ENCODE measurements around the gene DNAJC6. TPM values are rescaled to one million over a fixed set of nuclear protein-coding genes. Genes with fewer than 3 reads are reported as not detected.

Gene DNAJC6
- total RNA-seq, 2 donors from 2014 or later, result 1.3 to 2.2 TPM

- H3K4me1 ChIP-seq, result no peaks in the 10 kb centered on the region
- H3K4me3 ChIP-seq, result no peak overlapping the region
- intact Hi-C loops (cut with DNase I), result no loop called here
- no peak overlapping the region for H3K27ac ChIP-seq
- TF ChIP-seq, protein P1, sequence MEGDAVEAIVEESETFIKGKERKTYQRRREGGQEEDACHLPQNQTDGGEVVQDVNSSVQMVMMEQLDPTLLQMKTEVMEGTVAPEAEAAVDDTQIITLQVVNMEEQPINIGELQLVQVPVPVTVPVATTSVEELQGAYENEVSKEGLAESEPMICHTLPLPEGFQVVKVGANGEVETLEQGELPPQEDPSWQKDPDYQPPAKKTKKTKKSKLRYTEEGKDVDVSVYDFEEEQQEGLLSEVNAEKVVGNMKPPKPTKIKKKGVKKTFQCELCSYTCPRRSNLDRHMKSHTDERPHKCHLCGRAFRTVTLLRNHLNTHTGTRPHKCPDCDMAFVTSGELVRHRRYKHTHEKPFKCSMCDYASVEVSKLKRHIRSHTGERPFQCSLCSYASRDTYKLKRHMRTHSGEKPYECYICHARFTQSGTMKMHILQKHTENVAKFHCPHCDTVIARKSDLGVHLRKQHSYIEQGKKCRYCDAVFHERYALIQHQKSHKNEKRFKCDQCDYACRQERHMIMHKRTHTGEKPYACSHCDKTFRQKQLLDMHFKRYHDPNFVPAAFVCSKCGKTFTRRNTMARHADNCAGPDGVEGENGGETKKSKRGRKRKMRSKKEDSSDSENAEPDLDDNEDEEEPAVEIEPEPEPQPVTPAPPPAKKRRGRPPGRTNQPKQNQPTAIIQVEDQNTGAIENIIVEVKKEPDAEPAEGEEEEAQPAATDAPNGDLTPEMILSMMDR (IDR thresholded peaks at IDR 0.05), result no peak
- H3K9ac ChIP-seq (ENCODE audit: low read depth in 2 of 2, low read length in 2 of 2), result no peak overlapping the region
- no peaks in the 10 kb centered on the region for H3K27me3 ChIP-seq
- no peak for DNase-seq
- H3K36me3 ChIP-seq, result no peaks in the 10 kb centered on the region
- H3K9me3 ChIP-seq, result no peaks in the 10 kb centered on the region
These were observed 20.7 kb downstream of the DNAJC6 start for GRCh38 chr1:65330021-65330420.

DNA sequence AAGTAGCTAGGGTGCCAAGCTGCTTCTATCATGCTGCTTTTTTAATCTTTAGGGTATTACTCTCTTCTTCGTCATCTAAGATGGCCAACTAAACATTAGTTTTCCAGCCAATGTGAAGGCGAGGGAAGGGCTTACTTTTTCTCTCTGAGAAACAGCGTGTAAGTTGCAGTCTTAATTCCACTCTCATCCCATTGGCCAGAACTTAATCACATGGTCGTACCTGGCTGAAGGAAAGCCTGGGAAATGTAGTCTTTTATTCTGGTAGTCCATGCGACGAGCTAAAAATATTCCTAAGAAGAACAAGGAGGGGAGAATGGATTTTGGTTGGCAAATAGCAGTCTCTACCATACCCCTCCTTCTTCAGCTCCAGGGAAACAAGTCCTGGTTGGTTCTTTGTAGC is 21.5 kb downstream of the DNAJC6 start:
- no peak overlapping the region for H3K27ac ChIP-seq
- no peaks in the 10 kb centered on the region for H3K4me1 ChIP-seq
- H3K4me3 ChIP-seq, result no peak overlapping the region
- no peaks in the 10 kb centered on the region for H3K9me3 ChIP-seq
- H3K36me3 ChIP-seq, result no peaks in the 10 kb centered on the region
- H3K9ac ChIP-seq (ENCODE audit: low read depth in 2 of 2, low read length in 2 of 2), result no peak overlapping the region
- intact Hi-C loops (cut with DNase I), result no loop called here
- H3K27me3 ChIP-seq, result no peaks in the 10 kb centered on the region
- DNase-seq, result no peak
- TF ChIP-seq, protein P1 (IDR thresholded peaks at IDR 0.05), result no peak

DNA sequence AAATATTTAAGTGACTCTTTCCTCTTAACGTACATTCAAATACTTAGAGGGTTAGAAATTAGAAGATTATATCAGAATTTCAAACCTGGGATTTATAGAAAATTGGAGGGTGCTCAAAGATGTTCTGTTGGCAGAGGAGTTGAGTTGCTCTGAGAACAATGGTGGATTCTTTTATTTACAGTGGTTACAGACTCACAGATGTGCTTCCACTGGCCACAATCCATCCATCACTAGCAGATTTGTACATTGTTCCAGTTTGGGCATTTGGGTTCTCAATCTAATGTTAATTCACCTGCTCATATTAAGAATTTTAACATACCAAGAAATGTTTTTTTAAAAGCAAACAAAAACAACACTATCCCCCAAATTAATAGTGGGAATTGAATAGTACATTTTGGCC is 23.5 kb downstream of the DNAJC6 start:
- DNase-seq, result no peak
- no peaks in the 10 kb centered on the region for H3K36me3 ChIP-seq
- H3K9me3 ChIP-seq, result no peaks in the 10 kb centered on the region
- H3K27me3 ChIP-seq, result no peaks in the 10 kb centered on the region
- intact Hi-C loops (cut with DNase I), result no loop called here
- H3K4me3 ChIP-seq, result no peak overlapping the region
- TF ChIP-seq, protein P1 (IDR thresholded peaks at IDR 0.05), result no peak
- H3K27ac ChIP-seq, result no peak overlapping the region
- H3K4me1 ChIP-seq, result no peaks in the 10 kb centered on the region
- H3K9ac ChIP-seq (ENCODE audit: low read depth in 2 of 2, low read length in 2 of 2), result no peak overlapping the region

DNA sequence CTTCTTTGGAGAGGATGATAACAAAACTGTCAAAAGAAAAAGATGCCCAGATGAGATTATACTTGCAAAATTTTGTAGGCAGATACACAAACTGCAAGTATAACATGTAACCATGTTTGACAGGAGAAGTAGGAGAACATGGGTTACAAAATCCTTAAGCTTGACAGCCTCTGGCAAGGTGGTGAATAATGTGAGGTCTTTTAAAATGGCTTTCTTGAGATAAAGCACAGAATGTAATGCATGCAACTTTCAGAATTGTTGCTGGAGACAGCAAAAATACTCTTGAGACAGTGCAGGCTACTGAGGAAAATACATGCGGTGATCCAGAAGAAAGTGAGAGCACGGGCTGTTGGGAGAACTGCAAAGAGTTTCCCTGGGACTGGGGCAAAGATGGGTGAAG is 24.7 kb downstream of the DNAJC6 start:
- Histone ChIP-seq H3K9me3 (no peaks in the 10 kb centered on the region), H3K4me3 (no peak overlapping the region), H3K27me3 (no peaks in the 10 kb centered on the region), H3K4me1 (no peaks in the 10 kb centered on the region), H3K9ac (ENCODE audit: low read depth in 2 of 2, low read length in 2 of 2) (no peak overlapping the region), H3K27ac (no peak overlapping the region), H3K36me3 (no peaks in the 10 kb centered on the region)
- TF ChIP-seq, protein P1 (IDR thresholded peaks at IDR 0.05), result no peak
- intact Hi-C loops (cut with DNase I), result no loop called here
- no peak for DNase-seq

DNA sequence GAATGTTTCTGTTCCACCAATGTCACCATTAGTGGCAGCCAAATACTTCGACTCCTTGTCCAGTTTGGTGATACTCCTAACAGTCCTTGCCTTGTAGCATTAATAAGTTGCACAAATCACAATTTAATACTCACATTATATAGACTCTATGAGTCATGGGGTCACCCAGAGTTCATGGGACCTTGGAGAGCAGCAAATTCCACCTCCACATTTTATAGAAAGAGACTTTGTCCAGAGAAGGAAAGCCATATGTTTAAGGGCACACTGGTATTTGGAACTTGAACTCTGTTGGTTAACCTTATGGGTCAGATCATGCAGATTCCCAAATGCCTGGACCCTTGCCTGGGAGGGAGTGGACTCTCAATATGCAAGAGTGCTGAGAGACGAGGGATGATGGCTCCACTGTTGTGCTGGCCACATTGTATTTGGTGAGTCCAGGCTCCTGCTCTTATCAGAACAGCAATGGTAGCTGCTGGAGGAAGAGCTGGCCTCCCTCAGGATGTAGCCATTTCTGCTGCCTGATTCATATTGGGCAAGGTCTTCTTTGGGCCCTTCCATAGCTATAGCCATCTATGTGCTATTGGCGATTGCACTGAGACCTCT is 30.6 kb downstream of the DNAJC6 start:
- DNase-seq, result no peak
- H3K36me3 ChIP-seq, result no peaks in the 10 kb centered on the region

More for the DNA sequence above, 30.6 kb downstream of the DNAJC6 start:
- Histone ChIP-seq H3K4me1 (no peaks in the 10 kb centered on the region), H3K4me3 (no peak overlapping the region), H3K9me3 (no peaks in the 10 kb centered on the region), H3K27ac (no peak overlapping the region), H3K9ac (ENCODE audit: low read depth in 2 of 2, low read length in 2 of 2) (no peak overlapping the region), H3K27me3 (no peaks in the 10 kb centered on the region)
- intact Hi-C loops (cut with DNase I), result no loop called here
- TF ChIP-seq, protein P1 (IDR thresholded peaks at IDR 0.05), result no peak

Measured in colonic mucosa (tissue), 4 donors.